WERI-Rb-1 (cell line): Measurements from ENCODE around the gene ADI1.

Experiments
- DNase-seq: peaks from one replicate; pipeline ENCODE4 v3.0.0-alpha.2; 2020
- H3K27ac ChIP-seq: fragments of 250-450 bp; sonication (Bioruptor Pico); 2 replicates; pipeline ENCODE4 v1.5.1; 2020; ENCODE audit warnings: mild to moderate bottlenecking, moderate library complexity
- H3K27me3 ChIP-seq: fragments of 250-450 bp; sonication (Bioruptor Pico); 2 replicates; pipeline ENCODE4 v1.5.1; 2021; ENCODE audit warnings: mild to moderate bottlenecking, low read depth, moderate library complexity; ENCODE audit not compliant: insufficient read depth, severe bottlenecking
- H3K36me3 ChIP-seq: fragments of 250-450 bp; sonication (Bioruptor Pico); 2 replicates; pipeline ENCODE4 v1.5.1; 2020; ENCODE audit warnings: mild to moderate bottlenecking, moderate library complexity
- H3K4me3 ChIP-seq: 2 replicates; pipeline ENCODE4 v1.5.1; 2011; ENCODE audit warnings: low read depth, mild to moderate bottlenecking, control low read depth, low read length
- H3K9me3 ChIP-seq: fragments of 250-450 bp; sonication (Bioruptor Pico); 2 replicates; pipeline ENCODE4 v1.5.1; 2021; ENCODE audit warnings: mild to moderate bottlenecking, moderate library complexity; ENCODE audit not compliant: severe bottlenecking
- TF ChIP-seq, protein P1 (sequence below): IDR thresholded peaks from 2 replicates; pipeline ENCODE4 v1.5.1; 2011; ENCODE audit warnings: low read depth, mild to moderate bottlenecking, control low read depth, inconsistent platforms, low read length

Gene ADI1

DNA sequence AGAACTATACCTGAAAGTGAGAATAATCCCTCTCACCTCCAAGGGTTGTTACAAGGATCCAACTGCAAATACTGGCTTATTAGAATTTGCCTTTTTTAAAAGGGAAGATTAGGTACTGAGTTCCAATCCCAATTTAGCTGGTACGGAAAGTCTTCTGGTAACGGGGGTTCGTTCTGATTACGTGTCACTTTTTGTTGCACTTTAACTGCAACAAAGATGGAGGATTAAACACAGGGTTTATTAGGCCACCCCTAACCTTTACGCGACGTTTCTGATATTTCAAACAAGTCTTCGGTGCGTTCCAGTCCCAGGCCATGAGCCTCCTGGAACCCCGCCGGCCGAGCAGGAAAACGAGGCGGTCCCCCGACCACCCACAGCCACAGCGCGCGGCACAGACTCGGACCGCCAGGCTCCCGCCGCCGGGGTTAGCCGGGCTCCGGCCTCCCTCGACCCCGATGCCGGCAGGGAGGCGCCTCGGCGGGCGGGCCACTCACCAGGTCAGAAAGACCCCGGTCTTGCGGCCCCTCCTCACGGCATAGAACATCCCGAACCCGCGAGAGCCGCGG, 38.4 kb upstream of the ADI1 start:
- Histone ChIP-seq H3K27ac (peak overlapping the region; percentile 84), H3K9me3 (no peaks in the 10 kb centered on the region), H3K36me3 (peaks cover 55% of the 10 kb centered on the region), H3K4me3 (peak overlapping the region; percentile 82), H3K27me3 (no peaks in the 10 kb centered on the region)
- TF ChIP-seq, protein P1, sequence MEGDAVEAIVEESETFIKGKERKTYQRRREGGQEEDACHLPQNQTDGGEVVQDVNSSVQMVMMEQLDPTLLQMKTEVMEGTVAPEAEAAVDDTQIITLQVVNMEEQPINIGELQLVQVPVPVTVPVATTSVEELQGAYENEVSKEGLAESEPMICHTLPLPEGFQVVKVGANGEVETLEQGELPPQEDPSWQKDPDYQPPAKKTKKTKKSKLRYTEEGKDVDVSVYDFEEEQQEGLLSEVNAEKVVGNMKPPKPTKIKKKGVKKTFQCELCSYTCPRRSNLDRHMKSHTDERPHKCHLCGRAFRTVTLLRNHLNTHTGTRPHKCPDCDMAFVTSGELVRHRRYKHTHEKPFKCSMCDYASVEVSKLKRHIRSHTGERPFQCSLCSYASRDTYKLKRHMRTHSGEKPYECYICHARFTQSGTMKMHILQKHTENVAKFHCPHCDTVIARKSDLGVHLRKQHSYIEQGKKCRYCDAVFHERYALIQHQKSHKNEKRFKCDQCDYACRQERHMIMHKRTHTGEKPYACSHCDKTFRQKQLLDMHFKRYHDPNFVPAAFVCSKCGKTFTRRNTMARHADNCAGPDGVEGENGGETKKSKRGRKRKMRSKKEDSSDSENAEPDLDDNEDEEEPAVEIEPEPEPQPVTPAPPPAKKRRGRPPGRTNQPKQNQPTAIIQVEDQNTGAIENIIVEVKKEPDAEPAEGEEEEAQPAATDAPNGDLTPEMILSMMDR = no peak
- no peak for DNase-seq

DNA sequence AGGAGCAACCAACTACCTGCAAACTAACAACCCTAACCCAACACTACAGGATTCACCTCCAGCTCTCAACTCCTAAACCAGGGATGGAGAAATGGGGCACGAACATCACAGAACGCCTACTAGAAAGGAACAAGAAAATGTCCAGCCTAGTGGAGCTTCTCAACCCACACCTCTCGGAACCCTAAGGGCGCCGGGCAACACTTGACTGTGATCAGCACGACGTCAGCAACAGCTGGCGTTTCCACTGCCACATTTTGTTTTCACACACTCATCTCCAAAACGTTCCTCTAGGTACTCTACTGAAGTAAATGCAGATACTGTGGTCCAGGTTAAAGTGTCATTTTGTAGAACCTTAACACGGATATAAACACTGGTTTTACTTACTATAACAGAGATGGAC, 34.6 kb upstream of the ADI1 start:
- TF ChIP-seq, protein P1 = no peak
- Histone ChIP-seq H3K9me3 (no peaks in the 10 kb centered on the region), H3K4me3 (no peak overlapping the region), H3K27me3 (no peaks in the 10 kb centered on the region), H3K36me3 (peaks cover 71% of the 10 kb centered on the region), H3K27ac (no peak overlapping the region)
- no peak for DNase-seq

DNA sequence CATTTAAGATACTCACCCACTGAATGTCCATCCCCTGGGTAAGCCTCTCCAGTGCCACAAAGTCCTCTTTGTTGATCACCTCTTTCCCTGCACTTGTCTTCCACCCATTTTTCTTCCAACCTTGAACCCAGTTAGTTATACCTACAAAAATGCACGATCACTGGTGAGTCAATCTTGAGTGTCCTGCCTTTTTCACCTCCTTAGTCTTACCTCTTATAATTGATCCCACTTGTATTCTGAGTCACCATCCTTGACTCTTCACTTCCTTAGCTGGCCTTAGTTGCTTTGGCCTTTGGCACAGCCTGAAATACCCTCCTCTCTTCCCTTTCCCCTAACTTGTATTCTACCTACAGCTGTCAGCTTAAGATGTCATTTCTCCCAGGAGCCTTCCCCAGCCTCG, 28.6 kb upstream of the ADI1 start:
- no peak overlapping the region for H3K27ac ChIP-seq
- peaks cover 87% of the 10 kb centered on the region for H3K36me3 ChIP-seq
- no peaks in the 10 kb centered on the region for H3K27me3 ChIP-seq
- TF ChIP-seq, protein P1 = no peak
- H3K4me3 ChIP-seq = no peak overlapping the region
- H3K9me3 ChIP-seq = no peaks in the 10 kb centered on the region
- no peak for DNase-seq

DNA sequence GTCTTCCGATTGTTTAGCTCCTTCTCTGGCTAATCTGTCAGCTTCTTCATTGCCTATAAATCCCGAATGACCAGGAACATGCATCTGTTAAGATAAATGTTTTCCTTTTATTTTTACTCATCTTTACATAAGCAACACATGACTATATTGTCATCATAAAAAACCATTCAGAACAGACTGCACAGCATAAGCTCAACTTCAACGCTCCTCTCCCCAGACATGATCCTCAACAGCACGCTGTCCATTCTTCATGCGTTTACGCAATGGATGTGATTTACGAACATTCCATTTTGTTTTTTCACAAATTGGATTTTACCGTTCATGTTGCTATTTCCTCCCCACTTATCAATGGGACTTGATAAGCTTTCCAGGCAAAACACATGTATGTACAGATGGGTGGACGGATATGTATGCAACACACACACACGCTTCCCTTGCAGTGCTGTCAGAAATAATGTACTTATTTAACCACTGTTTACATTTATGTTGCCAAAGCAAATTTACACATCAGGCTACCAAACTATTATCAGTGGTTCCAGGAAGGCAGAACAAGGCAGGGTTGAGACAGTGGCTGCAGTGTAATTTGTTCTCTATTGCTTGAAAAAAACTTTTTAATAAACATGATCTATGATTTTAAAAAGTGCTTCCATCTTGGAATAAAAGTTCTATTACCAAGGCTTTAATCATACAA, 26.6 kb upstream of the ADI1 start:
- peaks cover 88% of the 10 kb centered on the region for H3K36me3 ChIP-seq

DNA sequence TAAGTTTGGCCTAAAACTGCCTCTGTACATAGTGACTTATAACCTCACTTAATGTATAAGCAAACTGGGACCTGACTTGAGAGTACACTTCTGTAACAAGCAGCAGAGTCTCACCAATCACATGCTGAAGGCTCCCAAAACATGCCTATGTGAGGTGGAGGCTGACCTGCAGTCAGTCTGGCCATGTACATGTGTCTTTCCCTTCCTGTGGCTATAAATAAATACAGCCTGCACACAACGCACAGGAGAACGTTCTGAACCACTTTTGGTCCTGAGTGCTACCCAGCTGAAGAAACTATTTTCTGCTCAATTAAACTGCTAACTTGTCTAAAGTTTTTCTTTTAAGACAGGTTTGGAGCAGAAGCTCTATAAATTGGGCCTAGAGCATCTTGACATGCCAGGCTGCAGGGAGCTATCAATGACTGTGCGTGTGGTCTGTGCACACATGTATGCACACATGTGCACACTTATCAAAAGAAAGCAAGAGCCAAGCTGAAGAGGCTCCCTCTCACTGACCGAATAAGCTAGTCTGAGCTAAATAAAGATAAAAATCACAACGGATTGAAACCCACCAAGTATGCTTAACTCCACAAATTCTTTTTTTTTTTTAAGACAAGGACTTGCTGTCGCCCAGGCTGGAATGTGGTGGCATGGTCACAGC, 23.8 kb upstream of the ADI1 start:
- H3K27ac ChIP-seq = no peak overlapping the region
- TF ChIP-seq, protein P1 = no peak
- no peaks in the 10 kb centered on the region for H3K27me3 ChIP-seq
- no peak for DNase-seq
- no peak overlapping the region for H3K4me3 ChIP-seq
- H3K9me3 ChIP-seq = no peaks in the 10 kb centered on the region
- H3K36me3 ChIP-seq = peaks cover 74% of the 10 kb centered on the region

More for the DNA sequence above, 26.6 kb upstream of the ADI1 start:
- no peak overlapping the region for H3K4me3 ChIP-seq
- H3K27me3 ChIP-seq = no peaks in the 10 kb centered on the region
- H3K27ac ChIP-seq = no peak overlapping the region
- DNase-seq = no peak
- no peaks in the 10 kb centered on the region for H3K9me3 ChIP-seq
- TF ChIP-seq, protein P1 = no peak
